ENCODE data around the gene POLR3H.

Gene POLR3H

DNA sequence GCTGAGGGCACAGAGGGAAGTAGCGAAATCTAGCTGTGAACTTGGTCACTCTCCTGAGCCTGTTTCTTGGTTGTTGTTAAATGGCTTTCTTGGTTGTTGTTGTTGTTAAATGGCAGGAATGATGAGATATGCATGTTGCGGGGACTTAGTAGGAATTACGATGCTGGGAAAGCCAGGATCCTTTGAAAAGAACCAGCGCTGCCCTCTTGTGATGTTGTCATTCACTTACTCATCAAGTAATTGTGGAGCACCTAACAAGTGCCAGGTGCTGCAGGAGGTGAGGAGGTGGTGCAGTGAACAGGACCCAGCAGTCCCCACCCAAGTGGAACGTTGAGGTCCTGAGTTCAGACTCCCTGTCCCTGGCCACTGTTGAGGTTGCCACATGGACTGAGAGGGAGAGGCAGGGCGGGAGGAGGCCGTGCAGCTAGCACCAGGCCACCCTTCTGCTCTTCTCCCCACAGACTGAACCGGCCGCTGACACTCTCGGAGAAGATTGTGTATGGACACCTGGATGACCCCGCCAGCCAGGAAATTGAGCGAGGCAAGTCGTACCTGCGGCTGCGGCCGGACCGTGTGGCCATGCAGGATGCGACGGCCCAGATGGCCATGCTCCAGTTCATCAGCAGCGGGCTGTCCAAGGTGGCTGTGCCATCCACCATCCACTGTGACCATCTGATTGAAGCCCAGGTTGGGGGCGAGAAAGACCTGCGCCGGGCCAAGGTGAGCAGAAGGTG lies 36.8 kb downstream of the POLR3H start:
- Histone ChIP-seq H3K9me3 (replicated peaks; ENCODE audit: low read length) (no peaks in the 10 kb centered on the region), H3K36me3 (ENCODE audit: insufficient read depth, low read length) (peaks cover 21% of the 10 kb centered on the region), H3K9ac (ENCODE audit: low read depth, low read length) (no peak overlapping the region), H3K4me3 (ENCODE audit: low read length) (no peak overlapping the region), H3K27me3 (ENCODE audit: control insufficient read depth, insufficient read depth, low read length) (no peaks in the 10 kb centered on the region), H3K4me2 (ENCODE audit: low read length) (no peak overlapping the region), H3K4me1 (ENCODE audit: control insufficient read depth, insufficient read depth, low read length) (peaks cover 12% of the 10 kb centered on the region)

GRCh38 chr22:41505511-41506220 lies 38.6 kb downstream of the POLR3H start:
- no peak overlapping the region for H3K4me2 ChIP-seq (ENCODE audit: low read length)
- H3K9me3 ChIP-seq (replicated peaks; ENCODE audit: low read length): no peaks in the 10 kb centered on the region
- H3K4me1 ChIP-seq (ENCODE audit: control insufficient read depth, insufficient read depth, low read length): peaks cover 8% of the 10 kb centered on the region
- H3K27me3 ChIP-seq (ENCODE audit: control insufficient read depth, insufficient read depth, low read length): no peaks in the 10 kb centered on the region
- no peak overlapping the region for H3K9ac ChIP-seq (ENCODE audit: low read depth, low read length)
- H3K36me3 ChIP-seq (ENCODE audit: insufficient read depth, low read length): peaks cover 23% of the 10 kb centered on the region
- no peak overlapping the region for H3K4me3 ChIP-seq (ENCODE audit: low read length)

DNA sequence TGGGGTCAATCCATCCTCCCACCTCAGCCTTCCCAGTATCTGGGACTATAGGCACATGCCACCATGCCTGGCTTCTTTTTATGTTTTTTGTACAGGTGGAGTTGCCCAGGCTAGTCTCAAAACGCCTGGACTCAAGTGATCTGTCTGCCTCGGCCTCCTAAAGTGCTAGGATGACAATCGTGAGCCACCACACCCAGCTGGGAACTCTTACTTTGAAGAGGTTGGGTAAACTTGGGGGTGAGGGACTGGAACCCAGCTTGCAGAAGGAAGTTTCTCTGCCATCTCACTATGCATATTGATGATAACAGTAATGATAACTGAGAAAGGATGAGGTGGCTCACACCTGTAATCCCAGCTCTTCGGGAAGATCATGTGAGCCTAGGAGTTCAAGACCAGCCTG lies 39.5 kb downstream of the POLR3H start:
- Histone ChIP-seq H3K4me1 (ENCODE audit: control insufficient read depth, insufficient read depth, low read length) (peaks cover 8% of the 10 kb centered on the region), H3K4me3 (ENCODE audit: low read length) (no peak overlapping the region), H3K36me3 (ENCODE audit: insufficient read depth, low read length) (peaks cover 21% of the 10 kb centered on the region)

GRCh38 chr22:41504397-41504796 lies 39.9 kb downstream of the POLR3H start:
- H3K4me1 ChIP-seq (ENCODE audit: control insufficient read depth, insufficient read depth, low read length): peaks cover 8% of the 10 kb centered on the region
- no peaks in the 10 kb centered on the region for H3K27me3 ChIP-seq (ENCODE audit: control insufficient read depth, insufficient read depth, low read length)
- H3K9ac ChIP-seq (ENCODE audit: low read depth, low read length): no peak overlapping the region
- no peaks in the 10 kb centered on the region for H3K9me3 ChIP-seq (replicated peaks; ENCODE audit: low read length)
- H3K36me3 ChIP-seq (ENCODE audit: insufficient read depth, low read length): peaks cover 24% of the 10 kb centered on the region
- H3K4me3 ChIP-seq (ENCODE audit: low read length): no peak overlapping the region
- no peak overlapping the region for H3K4me2 ChIP-seq (ENCODE audit: low read length)

More for the DNA sequence above, 39.5 kb downstream of the POLR3H start:
- Histone ChIP-seq H3K4me2 (ENCODE audit: low read length) (no peak overlapping the region), H3K27me3 (ENCODE audit: control insufficient read depth, insufficient read depth, low read length) (no peaks in the 10 kb centered on the region), H3K9me3 (replicated peaks; ENCODE audit: low read length) (no peaks in the 10 kb centered on the region), H3K9ac (ENCODE audit: low read depth, low read length) (no peak overlapping the region)

GRCh38 chr22:41501209-41501608 lies 43.1 kb downstream of the POLR3H start:
- no peak overlapping the region for H3K4me3 ChIP-seq (ENCODE audit: low read length)
- no peak overlapping the region for H3K9ac ChIP-seq (ENCODE audit: low read depth, low read length)
- no peak overlapping the region for H3K4me2 ChIP-seq (ENCODE audit: low read length)
- H3K9me3 ChIP-seq (replicated peaks; ENCODE audit: low read length): no peaks in the 10 kb centered on the region
- peaks cover 8% of the 10 kb centered on the region for H3K4me1 ChIP-seq (ENCODE audit: control insufficient read depth, insufficient read depth, low read length)
- no peaks in the 10 kb centered on the region for H3K27me3 ChIP-seq (ENCODE audit: control insufficient read depth, insufficient read depth, low read length)
- H3K36me3 ChIP-seq (ENCODE audit: insufficient read depth, low read length): peaks cover 15% of the 10 kb centered on the region

GRCh38 chr22:41500303-41500702 lies 44.0 kb downstream of the POLR3H start:
- Histone ChIP-seq H3K9me3 (replicated peaks; ENCODE audit: low read length) (no peaks in the 10 kb centered on the region), H3K4me3 (ENCODE audit: low read length) (no peak overlapping the region), H3K4me2 (ENCODE audit: low read length) (no peak overlapping the region), H3K9ac (ENCODE audit: low read depth, low read length) (no peak overlapping the region), H3K27me3 (ENCODE audit: control insufficient read depth, insufficient read depth, low read length) (no peaks in the 10 kb centered on the region), H3K36me3 (ENCODE audit: insufficient read depth, low read length) (peaks cover 15% of the 10 kb centered on the region), H3K4me1 (ENCODE audit: control insufficient read depth, insufficient read depth, low read length) (peaks cover 8% of the 10 kb centered on the region)

DNA sequence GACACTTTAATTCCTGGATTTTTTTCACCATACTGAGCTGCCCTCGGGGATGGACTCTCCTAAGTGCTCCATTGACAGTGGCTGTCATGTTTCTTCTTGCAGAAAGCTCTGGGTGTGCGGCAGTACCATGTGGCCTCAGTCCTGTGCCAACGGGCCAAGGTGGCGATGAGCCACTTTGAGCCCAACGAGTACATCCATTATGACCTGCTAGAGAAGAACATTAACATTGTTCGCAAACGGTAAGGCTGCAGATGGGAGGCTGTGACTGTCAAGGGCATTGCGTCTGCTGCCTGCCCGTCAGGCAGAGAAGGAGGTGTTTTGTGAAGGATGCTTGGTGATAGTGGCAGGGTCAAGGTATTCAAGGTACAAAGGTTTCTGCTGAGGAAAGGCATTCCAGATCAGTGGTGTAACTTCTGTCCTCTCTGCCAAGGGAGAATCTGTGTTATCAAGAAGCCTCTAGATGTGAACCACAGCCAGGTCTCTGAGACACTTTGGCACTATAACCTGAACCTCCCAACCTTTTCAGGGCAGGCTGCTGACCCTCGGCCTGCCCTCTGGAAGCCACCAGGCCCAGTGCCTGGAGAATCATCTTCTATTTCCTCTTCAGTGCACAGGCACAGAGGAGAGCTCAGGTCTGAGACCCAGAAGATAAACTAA lies 44.5 kb downstream of the POLR3H start:
- no peaks in the 10 kb centered on the region for H3K9me3 ChIP-seq (replicated peaks; ENCODE audit: low read length)
- peaks cover 8% of the 10 kb centered on the region for H3K4me1 ChIP-seq (ENCODE audit: control insufficient read depth, insufficient read depth, low read length)
- H3K9ac ChIP-seq (ENCODE audit: low read depth, low read length): no peak overlapping the region
- no peak overlapping the region for H3K4me3 ChIP-seq (ENCODE audit: low read length)
- H3K4me2 ChIP-seq (ENCODE audit: low read length): no peak overlapping the region
- H3K27me3 ChIP-seq (ENCODE audit: control insufficient read depth, insufficient read depth, low read length): no peaks in the 10 kb centered on the region
- peaks cover 15% of the 10 kb centered on the region for H3K36me3 ChIP-seq (ENCODE audit: insufficient read depth, low read length)

- H3K4me3 ChIP-seq (ENCODE audit: low read length): no peak overlapping the region
- H3K27me3 ChIP-seq (ENCODE audit: control insufficient read depth, insufficient read depth, low read length): no peaks in the 10 kb centered on the region
- no peaks in the 10 kb centered on the region for H3K4me1 ChIP-seq (ENCODE audit: control insufficient read depth, insufficient read depth, low read length)
- H3K9ac ChIP-seq (ENCODE audit: low read depth, low read length): no peak overlapping the region
- H3K36me3 ChIP-seq (ENCODE audit: insufficient read depth, low read length): peaks cover 15% of the 10 kb centered on the region
- no peak overlapping the region for H3K4me2 ChIP-seq (ENCODE audit: low read length)
- H3K9me3 ChIP-seq (replicated peaks; ENCODE audit: low read length): no peaks in the 10 kb centered on the region
These were observed 45.9 kb downstream of the POLR3H start for GRCh38 chr22:41498303-41498835.

GRCh38 chr22:41491374-41492100 lies 52.7 kb downstream of the POLR3H start:
- no peaks in the 10 kb centered on the region for H3K27me3 ChIP-seq (ENCODE audit: control insufficient read depth, insufficient read depth, low read length)
- no peaks in the 10 kb centered on the region for H3K36me3 ChIP-seq (ENCODE audit: insufficient read depth, low read length)
- no peak overlapping the region for H3K4me2 ChIP-seq (ENCODE audit: low read length)
- no peak overlapping the region for H3K9ac ChIP-seq (ENCODE audit: low read depth, low read length)
- no peaks in the 10 kb centered on the region for H3K4me1 ChIP-seq (ENCODE audit: control insufficient read depth, insufficient read depth, low read length)
- H3K4me3 ChIP-seq (ENCODE audit: low read length): no peak overlapping the region
- H3K9me3 ChIP-seq (replicated peaks; ENCODE audit: low read length): no peaks in the 10 kb centered on the region

DNA sequence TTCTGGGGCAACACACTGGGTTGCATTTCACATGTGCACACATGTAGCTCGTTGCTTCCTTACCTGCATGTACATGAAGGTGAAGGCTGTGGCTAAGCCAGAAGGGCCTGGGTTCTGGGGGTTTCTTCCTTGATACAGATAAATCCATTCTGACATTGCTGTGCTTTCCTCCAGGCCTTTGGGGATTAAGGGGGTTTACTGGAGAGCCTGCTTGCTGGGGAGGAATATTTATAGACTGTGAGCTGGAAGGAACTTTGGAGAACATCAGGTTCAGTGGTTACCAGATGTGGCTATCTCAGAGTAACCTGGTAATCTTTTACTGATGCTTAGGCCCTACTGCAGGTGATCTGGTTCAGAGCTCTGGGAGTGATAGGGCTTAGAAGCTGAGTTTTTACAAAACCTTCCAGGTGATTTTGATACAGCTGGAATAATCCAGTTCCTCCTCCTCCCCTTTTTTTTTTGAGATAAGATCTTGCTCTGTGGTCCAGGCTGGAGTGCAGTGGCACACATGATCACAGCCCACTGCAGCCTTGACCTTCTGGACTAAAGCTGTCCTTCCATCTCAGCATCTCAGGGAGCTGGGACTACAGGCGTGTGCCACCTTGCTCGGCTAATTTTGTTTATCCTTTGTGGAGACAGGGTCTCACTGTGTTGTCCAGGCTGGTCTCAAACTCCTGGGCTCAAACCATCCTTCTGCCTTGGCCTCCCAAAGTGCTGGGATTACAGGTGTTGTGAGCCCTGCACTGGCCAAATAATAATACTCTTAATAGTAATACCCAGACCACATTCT lies 55.5 kb downstream of the POLR3H start:
- Histone ChIP-seq H3K4me1 (ENCODE audit: control insufficient read depth, insufficient read depth, low read length) (no peaks in the 10 kb centered on the region), H3K9ac (ENCODE audit: low read depth, low read length) (no peak overlapping the region), H3K4me2 (ENCODE audit: low read length) (no peak overlapping the region), H3K9me3 (replicated peaks; ENCODE audit: low read length) (no peaks in the 10 kb centered on the region), H3K27me3 (ENCODE audit: control insufficient read depth, insufficient read depth, low read length) (no peaks in the 10 kb centered on the region), H3K4me3 (ENCODE audit: low read length) (no peak overlapping the region), H3K36me3 (ENCODE audit: insufficient read depth, low read length) (no peaks in the 10 kb centered on the region)
